K562 (cell line): ENCODE data around the gene LMAN1L. TPM values are rescaled to one million over a fixed set of nuclear protein-coding genes. Genes with fewer than 3 reads are reported as not detected.

Experiments used
- ATAC-seq: fragments of 200-7000 bp; cut with Tn5 transposase; 3 replicates; pipeline ENCODE4 v1.9.1; 2020; ENCODE audit warnings: moderate library complexity
- BruUV-seq: library from RNA; stranded (reverse); fragments of 400-500 nt; replicated peaks from 2 replicates; lab custom pipeline; 2021; lab: Mats Ljungman, UMichigan
- CTCF ChIA-PET: fragments of 300-600 bp; formaldehyde crosslinking; extraction: SDS; loops from one replicate; lab custom pipeline; 2021; ENCODE audit warnings: low intra/inter-chr PET ratio; lab: Yijun Ruan, JAX
- POLR2A ChIA-PET: fragments of 300-600, 350-650 bp; sonication (Branson Sonifier 250); formaldehyde crosslinking; extraction: SDS; loops from one replicate; lab custom pipeline; 2021; ENCODE audit warnings: antibody characterized with exemption, inconsistent platforms; lab: Yijun Ruan, JAX
- DNase-seq, 4 experiments: peaks; one replicate each; pipeline versions ENCODE4 v3.0.0 to v3.0.0-alpha.2; 2011 to 2018; ENCODE audit warnings: low spot score in 3 of 4, mixed read lengths in 3 of 4; ENCODE audit errors: extremely low read depth in 1 of 4
- FAIRE-seq: peaks from 2 replicates; lab custom pipeline; 2011; peaks lifted over from hg19 to GRCh38; lab: Jason Lieb, UNC
- H2AFZ ChIP-seq: 2 replicates; pipeline ENCODE4 v1.6.0; 2011; ENCODE audit warnings: low read depth, low read length, control low read depth, inconsistent platforms
- H3K27ac ChIP-seq: fragments of 200-600 bp; 3 replicates; pipeline ENCODE4 v1.8.0; 2011; ENCODE audit warnings: low read depth, mild to moderate bottlenecking, control low read depth, inconsistent platforms, low read length, moderate library complexity, mixed read lengths; ENCODE audit errors: extremely low read depth
- H3K27me3 ChIP-seq, 2 experiments: fragments of 300-600 bp in 1 of 2; 2 replicates in 1 of 2; 3 replicates in 1 of 2; pipeline versions ENCODE4 v1.6.0 to v1.8.0; 2011; ENCODE audit warnings: inconsistent platforms in 2 of 2, low read length in 2 of 2, mild to moderate bottlenecking in 1 of 2, mixed read lengths in 1 of 2, moderate library complexity in 1 of 2; ENCODE audit not compliant: control insufficient read depth in 2 of 2, insufficient read depth in 2 of 2
- H3K36me3 ChIP-seq: fragments of 300-600 bp; 3 replicates; pipeline ENCODE4 v1.8.0; 2011; ENCODE audit warnings: mild to moderate bottlenecking, low read length, inconsistent platforms; ENCODE audit not compliant: control insufficient read depth, insufficient read depth
- H3K4me1 ChIP-seq, 2 experiments: fragments of 200-600 bp in 1 of 2; replicated peaks in 1 of 2; 2 replicates in 1 of 2; 3 replicates in 1 of 2; pipeline versions ENCODE4 v1.5.1 to v1.8.0; 2011; ENCODE audit warnings: inconsistent platforms in 2 of 2, low read length in 2 of 2, mild to moderate bottlenecking in 1 of 2, mixed read lengths in 1 of 2, moderate library complexity in 1 of 2; ENCODE audit not compliant: control insufficient read depth in 2 of 2, insufficient read depth in 2 of 2
- H3K4me2 ChIP-seq: 2 replicates; pipeline ENCODE4 v1.6.1; 2011; ENCODE audit warnings: low read length, control low read depth, inconsistent platforms, mixed read lengths; ENCODE audit not compliant: insufficient read depth
- H3K4me3 ChIP-seq: fragments of 200-600 bp; sonication (generic), shearing (Covaris generic); 2 replicates; pipeline ENCODE4 v1.5.1; 2016; ENCODE audit warnings: control low read depth, inconsistent platforms
- H3K79me2 ChIP-seq: fragments of 200-600 bp; 3 replicates; pipeline ENCODE4 v1.8.0; 2011; ENCODE audit warnings: low read length, inconsistent platforms; ENCODE audit not compliant: control insufficient read depth, insufficient read depth
- H3K9ac ChIP-seq, 2 experiments: 2 replicates each; pipeline versions ENCODE4 v1.6.0 to v1.6.1; 2011; ENCODE audit warnings: low read depth in 2 of 2, low read length in 2 of 2, control low read depth in 1 of 2, inconsistent platforms in 1 of 2, mild to moderate bottlenecking in 1 of 2, mixed read lengths in 1 of 2; ENCODE audit not compliant: insufficient read depth in 1 of 2
- H3K9me1 ChIP-seq: one replicate; pipeline ENCODE4 v1.6.0; 2011; ENCODE audit warnings: inconsistent platforms, mild to moderate bottlenecking, low read length, moderate library complexity; ENCODE audit not compliant: control insufficient read depth, insufficient read depth
- H3K9me3 ChIP-seq: replicated peaks from 2 replicates; pipeline ENCODE4 v1.5.1; 2011; ENCODE audit warnings: low read depth, low read length, inconsistent platforms; ENCODE audit not compliant: control insufficient read depth, insufficient read depth
- H4K20me1 ChIP-seq: replicated peaks from 2 replicates; pipeline ENCODE4 v1.6.1; 2011; ENCODE audit warnings: low read length, inconsistent platforms, mixed read lengths; ENCODE audit not compliant: control insufficient read depth, insufficient read depth
- ZNF121 ChIP-seq: sonication (generic); formaldehyde crosslinking; conservative IDR thresholded peaks from 2 replicates; pipeline ENCODE4 v1.8.0; 2022; ENCODE audit warnings: missing genetic modification reagents
- WGBS: fragments of 100-300 bp; shearing (Covaris generic); methylation state at CpG from one replicate; pipeline ENCODE4 v1.1.6; 2016; ENCODE audit warnings: low coverage, mixed read lengths; ENCODE audit not compliant: insufficient coverage; ENCODE audit errors: missing lambda C conversion rate; 5-methylcytosine and 5-hydroxymethylcytosine counted together
- in situ Hi-C: fragments of 300-500 bp; cut with MboI; formaldehyde crosslinking; loops from 4 replicates; pipeline ENCODE4 v1.15.0; 2018; ENCODE audit warnings: inconsistent platforms, mixed read lengths
- intact Hi-C: fragments of 100-400 bp; cut with micrococcal nuclease; formaldehyde crosslinking; loops from 2 replicates; pipeline ENCODE4 v1.14.2; 2022
- polyA plus RNA-seq, 8 experiments: library from polyadenylated mRNA; depleted of rRNA in 4 of 8; stranded (reverse) in 5 of 8; unstranded in 3 of 8; fragments of >200 nt; fragmentation: Nextera tagmentation in 2 of 8; fragmentation: Illumina TruSeq in 1 of 8; extraction: Ambion mirVana in 2 of 8; extraction: Trizol in 1 of 8; gene quantifications; 2 replicates each; pipeline versions ENCODE4 v1.2.1 to v1.2.3, GENCODE V29; 2011 to 2014; ENCODE audit warnings: inconsistent platforms in 1 of 8, missing spikeins in 1 of 8
- total RNA-seq, 7 experiments: library from RNA; depleted of rRNA in 6 of 7; stranded (reverse); fragments of >200 nt in 6 of 7; fragmentation: Illumina TruSeq in 2 of 7; extraction: Trizol in 2 of 7; gene quantifications; 2 replicates each; pipeline versions ENCODE4 v1.2.1 to v1.2.3, GENCODE V29; 2011 to 2021; ENCODE audit warnings: low replicate concordance in 1 of 7
- TF ChIP-seq, protein P1 (sequence below): sonication (generic); formaldehyde crosslinking; IDR thresholded peaks from 2 replicates; pipeline ENCODE4 v1.8.0; 2022; ENCODE audit warnings: mild to moderate bottlenecking, missing genetic modification reagents

The LMAN1L gene
- total and polyA plus RNA-seq, 9 of the 15 experiments (the other 6 are each of a cell fraction or from before 2014, with no cell fraction given) = not detected

DNA sequence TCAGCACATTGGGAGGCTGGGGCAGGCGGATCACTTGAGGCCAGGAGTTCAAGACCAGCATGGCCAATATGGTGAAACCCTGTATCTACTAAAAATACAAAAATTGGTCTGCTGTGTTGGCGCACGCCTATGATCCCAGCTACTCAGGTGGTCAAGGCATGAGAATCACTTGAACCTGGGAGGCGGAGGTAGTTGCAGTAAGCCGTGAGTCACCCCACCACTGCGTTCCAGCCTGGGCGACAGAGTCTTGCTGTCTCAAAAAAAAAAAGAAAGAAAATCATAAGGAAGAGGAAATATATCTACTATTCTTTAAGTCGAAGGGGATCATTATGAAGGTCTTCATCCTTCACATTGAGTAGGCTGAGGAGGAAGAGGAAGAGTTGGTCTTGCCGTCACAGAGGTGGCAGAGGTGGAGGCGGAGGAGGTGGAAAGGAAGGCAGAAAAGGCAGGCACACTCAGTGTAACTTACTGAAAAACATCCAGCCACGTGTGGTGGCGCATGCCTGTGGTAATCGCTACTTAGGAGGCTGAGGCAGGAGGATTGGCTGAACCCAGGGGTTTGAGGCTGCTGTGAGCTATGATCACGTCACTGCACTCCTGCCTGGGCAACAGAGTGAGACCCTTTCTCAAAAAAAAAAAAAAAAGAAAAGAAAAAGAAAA is 16.5 kb upstream of the LMAN1L start:
- H3K4me2 ChIP-seq = no peak overlapping the region
- H3K27me3 ChIP-seq = no peaks in the 10 kb centered on the region
- in situ Hi-C loops (no loop called here), intact Hi-C loops (no loop called here)
- H3K4me3 ChIP-seq = no peak overlapping the region
- no peak overlapping the region for H3K27ac ChIP-seq
- whole genome bisulfite sequencing = 83% methylated on average over 12 of the region's 14 CpGs
- no peak overlapping the region for H3K9ac ChIP-seq
- H3K9me1 ChIP-seq = peaks cover 10% of the 10 kb centered on the region
- no peak overlapping the region for H2AFZ ChIP-seq
- FAIRE-seq = no peak
- H4K20me1 ChIP-seq = peaks cover 21% of the 10 kb centered on the region
- H3K4me1 ChIP-seq = peaks cover 0 to 35% of the 10 kb centered on the region in 2 experiments; a peak in 3 of 5 replicates
- ChIA-PET POLR2A (interaction anchor here (0.8 to 1.2 kb wide), 2 partner anchors 7 to 110 kb away, joined by 3 to 4 read pairs; partner anchors contain the start of gene FAM219B), CTCF (interaction anchor here (0.6 kb wide), 1 partner anchor 16 kb away, joined by 3 read pairs; no protein-coding TSS in a partner anchor)
- DNase-seq = no peak
- no peaks in the 10 kb centered on the region for H3K9me3 ChIP-seq
- no TSS peak for BruUV-seq
- no peak for ATAC-seq
- H3K79me2 ChIP-seq = peaks cover 22% of the 10 kb centered on the region
- peaks cover 63% of the 10 kb centered on the region; the same call in 2 of the 3 replicates for H3K36me3 ChIP-seq
- TF ChIP-seq ZNF121 (CRISPR knock-in tag) = peak; percentile 61
- TF ChIP-seq, protein P1, sequence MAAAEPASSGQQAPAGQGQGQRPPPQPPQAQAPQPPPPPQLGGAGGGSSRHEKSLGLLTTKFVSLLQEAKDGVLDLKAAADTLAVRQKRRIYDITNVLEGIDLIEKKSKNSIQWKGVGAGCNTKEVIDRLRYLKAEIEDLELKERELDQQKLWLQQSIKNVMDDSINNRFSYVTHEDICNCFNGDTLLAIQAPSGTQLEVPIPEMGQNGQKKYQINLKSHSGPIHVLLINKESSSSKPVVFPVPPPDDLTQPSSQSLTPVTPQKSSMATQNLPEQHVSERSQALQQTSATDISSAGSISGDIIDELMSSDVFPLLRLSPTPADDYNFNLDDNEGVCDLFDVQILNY (CRISPR knock-in tag) = no peak
